Activated B cell treated with CpG ODN at 0.5 μM for 24 hours (primary cell): ENCODE data around the gene SRCAP. TPM values are rescaled to one million over a fixed set of nuclear protein-coding genes. Genes with fewer than 3 reads are reported as not detected.

Experiments used
- ATAC-seq: fragments of 200-7000 bp; cut with Tn5 transposase; one replicate; pipeline ENCODE4 v1.10.0; 2021; ENCODE audit warnings: low read depth, mild to moderate bottlenecking, moderate library complexity
- CTCF ChIA-PET: fragments of 350-600 bp; sonication (Branson Sonifier 250); formaldehyde crosslinking; loops from one replicate; lab custom pipeline; 2021; ENCODE audit warnings: antibody characterized with exemption; lab: Charles Lee
- POLR2A ChIA-PET: fragments of 350-600 bp; sonication (Branson Sonifier 250); formaldehyde crosslinking; loops from one replicate; lab custom pipeline; 2021; ENCODE audit warnings: antibody characterized with exemption; lab: Charles Lee
- DNase-seq: peaks from one replicate; pipeline ENCODE4 v3.0.0; 2022
- H3K27ac Mint-ChIP-seq: one replicate; pipeline ENCODE4 v1.8.0; 2020; ENCODE audit warnings: mixed read lengths
- H3K27me3 Mint-ChIP-seq: one replicate; pipeline ENCODE4 v1.8.0; 2021; ENCODE audit warnings: mixed read lengths
- H3K36me3 Mint-ChIP-seq: one replicate; pipeline ENCODE4 v1.8.0; 2021; ENCODE audit warnings: low read depth, mixed read lengths
- H3K4me1 Mint-ChIP-seq: one replicate; pipeline ENCODE4 v1.8.0; 2021; ENCODE audit warnings: mixed read lengths
- H3K4me3 Mint-ChIP-seq: one replicate; pipeline ENCODE4 v1.8.0; 2020; ENCODE audit warnings: mild to moderate bottlenecking, mixed read lengths
- H3K9me3 Mint-ChIP-seq: one replicate; pipeline ENCODE4 v1.8.0; 2020; ENCODE audit warnings: mixed read lengths
- CTCF ChIP-seq: fragments of 200-600 bp; IDR thresholded peaks from one replicate; pipeline ENCODE4 v1.8.0; 2022; ENCODE audit warnings: antibody characterized with exemption, mild to moderate bottlenecking
- intact Hi-C: fragments of 100-400 bp; cut with micrococcal nuclease; formaldehyde crosslinking; loops from one replicate; pipeline ENCODE4 v1.15.1; 2024
- total RNA-seq: library from RNA; stranded (reverse); gene quantifications from 2 replicates; pipeline ENCODE4 v1.2.3, GENCODE V29; 2022

SRCAP gene
- total RNA-seq, 1 donor from 2014 or later, result 123 TPM

GRCh38 chr16:30775392-30776188, 76.6 kb downstream of the SRCAP start:
- POLR2A ChIA-PET, result interaction anchor here (0.8 to 2.7 kb wide), 9 partner anchors 9 to 117 kb away, joined by 3 to 12 read pairs (median 3); partner anchors contain the start of gene PHKG2
- peaks cover 41% of the 10 kb centered on the region for H3K36me3 Mint-ChIP-seq
- CTCF ChIA-PET, result no interaction called here

GRCh38 chr16:30777591-30778297, 78.8 kb downstream of the SRCAP start:
- TF ChIP-seq CTCF, result no peak
- CTCF ChIA-PET, result no interaction called here

More at GRCh38 chr16:30775392-30776188, 76.6 kb downstream of the SRCAP start:
- H3K27me3 Mint-ChIP-seq, result peaks cover 11% of the 10 kb centered on the region
- ATAC-seq (peak; percentile 82), DNase-seq (peak; percentile 48)
- TF ChIP-seq CTCF, result no peak
- peak overlapping the region; percentile 61 for H3K27ac Mint-ChIP-seq
- intact Hi-C loops, result no loop called here
- H3K4me3 Mint-ChIP-seq, result peak overlapping the region; percentile 89
- H3K4me1 Mint-ChIP-seq, result peaks cover 21% of the 10 kb centered on the region
- H3K9me3 Mint-ChIP-seq, result no peaks in the 10 kb centered on the region

GRCh38 chr16:30778549-30779244, 79.7 kb downstream of the SRCAP start:
- ATAC-seq (no peak), DNase-seq (no peak)
- Mint-ChIP-seq H3K9me3 (no peaks in the 10 kb centered on the region), H3K27me3 (peaks cover 11% of the 10 kb centered on the region), H3K4me1 (peaks cover 17% of the 10 kb centered on the region), H3K27ac (no peak overlapping the region), H3K4me3 (no peak overlapping the region), H3K36me3 (peaks cover 29% of the 10 kb centered on the region)
- TF ChIP-seq CTCF, result no peak
- CTCF ChIA-PET, result no interaction called here
- intact Hi-C loops, result no loop called here
- POLR2A ChIA-PET, result interaction anchor here (1.1 kb wide), 1 partner anchor 27 kb away, joined by 5 read pairs; no protein-coding TSS in a partner anchor

More at GRCh38 chr16:30777591-30778297, 78.8 kb downstream of the SRCAP start:
- intact Hi-C loops, result no loop called here
- H3K4me1 Mint-ChIP-seq, result peaks cover 20% of the 10 kb centered on the region
- no peak overlapping the region for H3K27ac Mint-ChIP-seq
- H3K4me3 Mint-ChIP-seq, result no peak overlapping the region
- POLR2A ChIA-PET, result interaction anchor here (1.0 to 1.1 kb wide), 2 partner anchors 28 kb away, joined by 3 to 5 read pairs; no protein-coding TSS in a partner anchor
- H3K36me3 Mint-ChIP-seq, result peaks cover 30% of the 10 kb centered on the region
- ATAC-seq, result no peak
- no peak for DNase-seq
- H3K27me3 Mint-ChIP-seq, result peaks cover 11% of the 10 kb centered on the region
- H3K9me3 Mint-ChIP-seq, result no peaks in the 10 kb centered on the region

- no peak for DNase-seq
- POLR2A ChIA-PET, result no interaction called here
- no peaks in the 10 kb centered on the region for H3K9me3 Mint-ChIP-seq
- no peak overlapping the region for H3K4me3 Mint-ChIP-seq
- peaks cover 11% of the 10 kb centered on the region for H3K27me3 Mint-ChIP-seq
- no peak overlapping the region for H3K27ac Mint-ChIP-seq
- peaks cover 20% of the 10 kb centered on the region for H3K36me3 Mint-ChIP-seq
- H3K4me1 Mint-ChIP-seq, result peaks cover 14% of the 10 kb centered on the region
- CTCF ChIA-PET, result no interaction called here
- no peak for ATAC-seq
- intact Hi-C loops, result no loop called here
- TF ChIP-seq CTCF, result no peak
These were observed 80.6 kb downstream of the SRCAP start for GRCh38 chr16:30779596-30779995.
